B cell (primary cell): ENCODE results near the gene DENND4C.
"Not testable (repeated sequence)": the region's sequence is repeated elsewhere in the genome, so short reads cannot be mapped to it uniquely, and the experiment has no call there.

ENCODE experiments used
- EZH2 ChIP-seq: IDR thresholded peaks from 2 replicates; pipeline ENCODE4 v1.6.1; 2012; ENCODE audit warnings: borderline replicate concordance, low read depth, mild to moderate bottlenecking, moderate library complexity, low read length; ENCODE audit not compliant: insufficient read depth, poor library complexity, severe bottlenecking
- TF ChIP-seq, protein P1 (sequence below): fragments of 200-600 bp; IDR thresholded peaks from one replicate; pipeline ENCODE4 v1.8.0; 2022; ENCODE audit warnings: antibody characterized with exemption, mild to moderate bottlenecking

GRCh38 chr9:19413456-19413855, 183.0 kb downstream of the DENND4C start:
- TF ChIP-seq, protein P1, sequence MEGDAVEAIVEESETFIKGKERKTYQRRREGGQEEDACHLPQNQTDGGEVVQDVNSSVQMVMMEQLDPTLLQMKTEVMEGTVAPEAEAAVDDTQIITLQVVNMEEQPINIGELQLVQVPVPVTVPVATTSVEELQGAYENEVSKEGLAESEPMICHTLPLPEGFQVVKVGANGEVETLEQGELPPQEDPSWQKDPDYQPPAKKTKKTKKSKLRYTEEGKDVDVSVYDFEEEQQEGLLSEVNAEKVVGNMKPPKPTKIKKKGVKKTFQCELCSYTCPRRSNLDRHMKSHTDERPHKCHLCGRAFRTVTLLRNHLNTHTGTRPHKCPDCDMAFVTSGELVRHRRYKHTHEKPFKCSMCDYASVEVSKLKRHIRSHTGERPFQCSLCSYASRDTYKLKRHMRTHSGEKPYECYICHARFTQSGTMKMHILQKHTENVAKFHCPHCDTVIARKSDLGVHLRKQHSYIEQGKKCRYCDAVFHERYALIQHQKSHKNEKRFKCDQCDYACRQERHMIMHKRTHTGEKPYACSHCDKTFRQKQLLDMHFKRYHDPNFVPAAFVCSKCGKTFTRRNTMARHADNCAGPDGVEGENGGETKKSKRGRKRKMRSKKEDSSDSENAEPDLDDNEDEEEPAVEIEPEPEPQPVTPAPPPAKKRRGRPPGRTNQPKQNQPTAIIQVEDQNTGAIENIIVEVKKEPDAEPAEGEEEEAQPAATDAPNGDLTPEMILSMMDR = not testable (repeated sequence)
- not testable (repeated sequence) for TF ChIP-seq EZH2
